Measurements from ENCODE around the gene SLC49A4. TPM values are rescaled to one million over a fixed set of nuclear protein-coding genes. Genes with fewer than 3 reads are reported as not detected.

Gene SLC49A4
- total RNA-seq, 1 experiment from 2014 or later, result 10.2 TPM

DNA sequence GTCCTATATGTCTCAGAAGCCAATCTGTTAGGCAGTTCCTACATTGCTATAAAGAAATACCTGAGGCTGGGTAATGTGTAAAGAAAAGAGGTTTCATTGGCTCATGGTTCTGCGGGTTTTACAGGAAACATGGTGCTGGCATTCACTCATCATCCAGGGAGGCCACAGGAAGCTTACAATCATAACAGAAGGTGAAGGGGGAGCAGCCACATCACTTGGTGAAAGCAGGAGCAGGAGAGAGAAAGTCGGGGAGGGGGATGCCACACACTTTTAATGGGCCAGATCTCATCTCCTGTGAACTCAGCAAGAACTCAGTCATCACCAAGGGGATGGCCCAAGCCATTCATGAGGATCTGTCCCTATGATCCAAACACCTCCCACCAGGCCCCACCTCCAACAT is 9.1 kb downstream of the SLC49A4 start:
- TF ChIP-seq, protein P1, sequence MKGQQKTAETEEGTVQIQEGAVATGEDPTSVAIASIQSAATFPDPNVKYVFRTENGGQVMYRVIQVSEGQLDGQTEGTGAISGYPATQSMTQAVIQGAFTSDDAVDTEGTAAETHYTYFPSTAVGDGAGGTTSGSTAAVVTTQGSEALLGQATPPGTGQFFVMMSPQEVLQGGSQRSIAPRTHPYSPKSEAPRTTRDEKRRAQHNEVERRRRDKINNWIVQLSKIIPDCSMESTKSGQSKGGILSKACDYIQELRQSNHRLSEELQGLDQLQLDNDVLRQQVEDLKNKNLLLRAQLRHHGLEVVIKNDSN (CRISPR knock-in tag; IDR thresholded peaks at IDR 0.05), result no peak
- TF ChIP-seq ESRRA (CRISPR knock-in tag; IDR thresholded peaks at IDR 0.05; ENCODE audit: borderline replicate concordance) (no peak), FOXK1 (CRISPR knock-in tag; IDR thresholded peaks at IDR 0.05) (no peak), HMGA2 (CRISPR knock-in tag; IDR thresholded peaks at IDR 0.05) (no peak), ZNF416 (CRISPR knock-in tag; IDR thresholded peaks at IDR 0.05) (no peak)
- Mint-ChIP-seq H3K9me3 (no peaks in the 10 kb centered on the region), H3K4me3 (no peak overlapping the region), H3K36me3 (no peaks in the 10 kb centered on the region), H3K4me1 (no peaks in the 10 kb centered on the region), H3K27ac (no peak overlapping the region), H3K27me3 (ENCODE audit: low read depth) (no peaks in the 10 kb centered on the region)
- DNase-seq (ENCODE audit: low spot score), result no peak
- ATAC-seq, result no peak
- CTCF ChIA-PET, result no interaction called here
- POLR2A ChIA-PET, result no interaction called here

DNA sequence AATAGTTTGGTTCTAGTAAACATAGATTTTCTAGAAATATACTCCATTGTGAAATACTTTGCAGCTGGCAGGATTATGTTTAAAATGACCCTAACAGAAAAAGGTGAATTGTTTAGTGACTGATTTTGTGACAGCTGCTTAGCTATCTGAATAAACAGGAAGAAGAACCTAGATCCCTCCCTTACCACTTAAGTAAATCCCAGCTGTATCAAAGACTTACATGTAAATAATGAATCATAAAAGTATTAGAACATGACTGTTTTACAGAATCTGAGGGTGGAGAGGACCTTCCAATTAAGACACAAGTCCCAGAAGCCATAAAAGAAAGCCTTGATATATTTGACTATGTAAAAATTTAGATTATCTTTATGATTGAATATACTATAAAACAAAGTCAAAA is 15.9 kb downstream of the SLC49A4 start:
- no peaks in the 10 kb centered on the region for H3K4me1 Mint-ChIP-seq
- CTCF ChIA-PET, result no interaction called here
- no peaks in the 10 kb centered on the region for H3K27me3 Mint-ChIP-seq (ENCODE audit: low read depth)

DNA sequence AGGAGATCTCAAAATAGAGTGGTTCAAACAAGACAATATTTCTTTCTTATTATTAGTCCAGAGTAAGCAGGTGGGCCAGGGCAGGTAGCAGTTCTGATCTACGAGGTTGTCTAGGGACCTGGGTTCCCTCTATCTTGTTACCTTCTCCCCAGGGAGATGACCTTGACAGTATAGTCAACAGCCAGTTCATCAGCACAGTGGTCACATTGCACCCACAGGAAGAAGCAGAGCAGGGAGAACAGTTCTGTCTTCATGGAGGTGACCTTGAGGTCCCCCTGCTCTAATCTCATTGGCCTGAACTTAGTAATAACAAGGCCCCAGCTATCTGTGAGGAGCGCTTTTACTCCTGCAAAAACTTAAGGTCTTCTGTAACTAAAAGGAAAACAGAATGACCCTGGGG is 21.7 kb downstream of the SLC49A4 start:
- no peak for ATAC-seq
- POLR2A ChIA-PET, result no interaction called here
- TF ChIP-seq RELA (CRISPR knock-in tag; IDR thresholded peaks at IDR 0.05; ENCODE audit: borderline replicate concordance) (no peak), ZNF138 (CRISPR knock-in tag; conservative IDR thresholded peaks at IDR 0.05) (no peak), GRHL2 (CRISPR knock-in tag; IDR thresholded peaks at IDR 0.05; ENCODE audit: insufficient replicate concordance, severe bottlenecking) (no peak), JAZF1 (CRISPR knock-in tag; IDR thresholded peaks at IDR 0.05) (no peak)
- TF ChIP-seq, protein P2, sequence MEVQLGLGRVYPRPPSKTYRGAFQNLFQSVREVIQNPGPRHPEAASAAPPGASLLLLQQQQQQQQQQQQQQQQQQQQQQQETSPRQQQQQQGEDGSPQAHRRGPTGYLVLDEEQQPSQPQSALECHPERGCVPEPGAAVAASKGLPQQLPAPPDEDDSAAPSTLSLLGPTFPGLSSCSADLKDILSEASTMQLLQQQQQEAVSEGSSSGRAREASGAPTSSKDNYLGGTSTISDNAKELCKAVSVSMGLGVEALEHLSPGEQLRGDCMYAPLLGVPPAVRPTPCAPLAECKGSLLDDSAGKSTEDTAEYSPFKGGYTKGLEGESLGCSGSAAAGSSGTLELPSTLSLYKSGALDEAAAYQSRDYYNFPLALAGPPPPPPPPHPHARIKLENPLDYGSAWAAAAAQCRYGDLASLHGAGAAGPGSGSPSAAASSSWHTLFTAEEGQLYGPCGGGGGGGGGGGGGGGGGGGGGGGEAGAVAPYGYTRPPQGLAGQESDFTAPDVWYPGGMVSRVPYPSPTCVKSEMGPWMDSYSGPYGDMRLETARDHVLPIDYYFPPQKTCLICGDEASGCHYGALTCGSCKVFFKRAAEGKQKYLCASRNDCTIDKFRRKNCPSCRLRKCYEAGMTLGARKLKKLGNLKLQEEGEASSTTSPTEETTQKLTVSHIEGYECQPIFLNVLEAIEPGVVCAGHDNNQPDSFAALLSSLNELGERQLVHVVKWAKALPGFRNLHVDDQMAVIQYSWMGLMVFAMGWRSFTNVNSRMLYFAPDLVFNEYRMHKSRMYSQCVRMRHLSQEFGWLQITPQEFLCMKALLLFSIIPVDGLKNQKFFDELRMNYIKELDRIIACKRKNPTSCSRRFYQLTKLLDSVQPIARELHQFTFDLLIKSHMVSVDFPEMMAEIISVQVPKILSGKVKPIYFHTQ (CRISPR knock-in tag; IDR thresholded peaks at IDR 0.05), result no peak
- TF ChIP-seq, protein P3, sequence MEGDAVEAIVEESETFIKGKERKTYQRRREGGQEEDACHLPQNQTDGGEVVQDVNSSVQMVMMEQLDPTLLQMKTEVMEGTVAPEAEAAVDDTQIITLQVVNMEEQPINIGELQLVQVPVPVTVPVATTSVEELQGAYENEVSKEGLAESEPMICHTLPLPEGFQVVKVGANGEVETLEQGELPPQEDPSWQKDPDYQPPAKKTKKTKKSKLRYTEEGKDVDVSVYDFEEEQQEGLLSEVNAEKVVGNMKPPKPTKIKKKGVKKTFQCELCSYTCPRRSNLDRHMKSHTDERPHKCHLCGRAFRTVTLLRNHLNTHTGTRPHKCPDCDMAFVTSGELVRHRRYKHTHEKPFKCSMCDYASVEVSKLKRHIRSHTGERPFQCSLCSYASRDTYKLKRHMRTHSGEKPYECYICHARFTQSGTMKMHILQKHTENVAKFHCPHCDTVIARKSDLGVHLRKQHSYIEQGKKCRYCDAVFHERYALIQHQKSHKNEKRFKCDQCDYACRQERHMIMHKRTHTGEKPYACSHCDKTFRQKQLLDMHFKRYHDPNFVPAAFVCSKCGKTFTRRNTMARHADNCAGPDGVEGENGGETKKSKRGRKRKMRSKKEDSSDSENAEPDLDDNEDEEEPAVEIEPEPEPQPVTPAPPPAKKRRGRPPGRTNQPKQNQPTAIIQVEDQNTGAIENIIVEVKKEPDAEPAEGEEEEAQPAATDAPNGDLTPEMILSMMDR (IDR thresholded peaks at IDR 0.05), result no peak

More for the DNA sequence above, 15.9 kb downstream of the SLC49A4 start:
- POLR2A ChIA-PET, result no interaction called here
- Mint-ChIP-seq H3K4me3 (no peak overlapping the region), H3K9me3 (no peaks in the 10 kb centered on the region), H3K27ac (no peak overlapping the region), H3K36me3 (no peaks in the 10 kb centered on the region)
- no peak for DNase-seq (ENCODE audit: low spot score)
- ATAC-seq, result no peak
- TF ChIP-seq, protein P4, sequence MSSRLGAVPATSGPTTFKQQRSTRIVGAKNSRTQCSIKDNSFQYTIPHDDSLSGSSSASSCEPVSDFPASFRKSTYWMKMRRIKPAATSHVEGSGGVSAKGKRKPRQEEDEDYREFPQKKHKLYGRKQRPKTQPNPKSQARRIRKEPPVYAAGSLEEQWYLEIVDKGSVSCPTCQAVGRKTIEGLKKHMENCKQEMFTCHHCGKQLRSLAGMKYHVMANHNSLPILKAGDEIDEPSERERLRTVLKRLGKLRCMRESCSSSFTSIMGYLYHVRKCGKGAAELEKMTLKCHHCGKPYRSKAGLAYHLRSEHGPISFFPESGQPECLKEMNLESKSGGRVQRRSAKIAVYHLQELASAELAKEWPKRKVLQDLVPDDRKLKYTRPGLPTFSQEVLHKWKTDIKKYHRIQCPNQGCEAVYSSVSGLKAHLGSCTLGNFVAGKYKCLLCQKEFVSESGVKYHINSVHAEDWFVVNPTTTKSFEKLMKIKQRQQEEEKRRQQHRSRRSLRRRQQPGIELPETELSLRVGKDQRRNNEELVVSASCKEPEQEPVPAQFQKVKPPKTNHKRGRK (CRISPR knock-in tag; IDR thresholded peaks at IDR 0.05; ENCODE audit: borderline replicate concordance), result no peak
- TF ChIP-seq, protein P5, sequence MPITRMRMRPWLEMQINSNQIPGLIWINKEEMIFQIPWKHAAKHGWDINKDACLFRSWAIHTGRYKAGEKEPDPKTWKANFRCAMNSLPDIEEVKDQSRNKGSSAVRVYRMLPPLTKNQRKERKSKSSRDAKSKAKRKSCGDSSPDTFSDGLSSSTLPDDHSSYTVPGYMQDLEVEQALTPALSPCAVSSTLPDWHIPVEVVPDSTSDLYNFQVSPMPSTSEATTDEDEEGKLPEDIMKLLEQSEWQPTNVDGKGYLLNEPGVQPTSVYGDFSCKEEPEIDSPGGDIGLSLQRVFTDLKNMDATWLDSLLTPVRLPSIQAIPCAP (CRISPR knock-in tag; IDR thresholded peaks at IDR 0.05), result no peak
- TF ChIP-seq NFATC4 (CRISPR knock-in tag; IDR thresholded peaks at IDR 0.05) (no peak), NR1H2 (CRISPR knock-in tag; IDR thresholded peaks at IDR 0.05) (no peak), RELA (CRISPR knock-in tag; IDR thresholded peaks at IDR 0.05; ENCODE audit: borderline replicate concordance) (no peak), HMGA2 (CRISPR knock-in tag; IDR thresholded peaks at IDR 0.05) (no peak), FOXP1 (CRISPR knock-in tag; IDR thresholded peaks at IDR 0.05; ENCODE audit: borderline replicate concordance) (no peak), ELF4 (CRISPR knock-in tag; IDR thresholded peaks at IDR 0.05; ENCODE audit: low read depth) (no peak)
- TF ChIP-seq, protein P6, sequence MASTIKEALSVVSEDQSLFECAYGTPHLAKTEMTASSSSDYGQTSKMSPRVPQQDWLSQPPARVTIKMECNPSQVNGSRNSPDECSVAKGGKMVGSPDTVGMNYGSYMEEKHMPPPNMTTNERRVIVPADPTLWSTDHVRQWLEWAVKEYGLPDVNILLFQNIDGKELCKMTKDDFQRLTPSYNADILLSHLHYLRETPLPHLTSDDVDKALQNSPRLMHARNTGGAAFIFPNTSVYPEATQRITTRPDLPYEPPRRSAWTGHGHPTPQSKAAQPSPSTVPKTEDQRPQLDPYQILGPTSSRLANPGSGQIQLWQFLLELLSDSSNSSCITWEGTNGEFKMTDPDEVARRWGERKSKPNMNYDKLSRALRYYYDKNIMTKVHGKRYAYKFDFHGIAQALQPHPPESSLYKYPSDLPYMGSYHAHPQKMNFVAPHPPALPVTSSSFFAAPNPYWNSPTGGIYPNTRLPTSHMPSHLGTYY (CRISPR knock-in tag; IDR thresholded peaks at IDR 0.05), result no peak
- TF ChIP-seq, protein P7, sequence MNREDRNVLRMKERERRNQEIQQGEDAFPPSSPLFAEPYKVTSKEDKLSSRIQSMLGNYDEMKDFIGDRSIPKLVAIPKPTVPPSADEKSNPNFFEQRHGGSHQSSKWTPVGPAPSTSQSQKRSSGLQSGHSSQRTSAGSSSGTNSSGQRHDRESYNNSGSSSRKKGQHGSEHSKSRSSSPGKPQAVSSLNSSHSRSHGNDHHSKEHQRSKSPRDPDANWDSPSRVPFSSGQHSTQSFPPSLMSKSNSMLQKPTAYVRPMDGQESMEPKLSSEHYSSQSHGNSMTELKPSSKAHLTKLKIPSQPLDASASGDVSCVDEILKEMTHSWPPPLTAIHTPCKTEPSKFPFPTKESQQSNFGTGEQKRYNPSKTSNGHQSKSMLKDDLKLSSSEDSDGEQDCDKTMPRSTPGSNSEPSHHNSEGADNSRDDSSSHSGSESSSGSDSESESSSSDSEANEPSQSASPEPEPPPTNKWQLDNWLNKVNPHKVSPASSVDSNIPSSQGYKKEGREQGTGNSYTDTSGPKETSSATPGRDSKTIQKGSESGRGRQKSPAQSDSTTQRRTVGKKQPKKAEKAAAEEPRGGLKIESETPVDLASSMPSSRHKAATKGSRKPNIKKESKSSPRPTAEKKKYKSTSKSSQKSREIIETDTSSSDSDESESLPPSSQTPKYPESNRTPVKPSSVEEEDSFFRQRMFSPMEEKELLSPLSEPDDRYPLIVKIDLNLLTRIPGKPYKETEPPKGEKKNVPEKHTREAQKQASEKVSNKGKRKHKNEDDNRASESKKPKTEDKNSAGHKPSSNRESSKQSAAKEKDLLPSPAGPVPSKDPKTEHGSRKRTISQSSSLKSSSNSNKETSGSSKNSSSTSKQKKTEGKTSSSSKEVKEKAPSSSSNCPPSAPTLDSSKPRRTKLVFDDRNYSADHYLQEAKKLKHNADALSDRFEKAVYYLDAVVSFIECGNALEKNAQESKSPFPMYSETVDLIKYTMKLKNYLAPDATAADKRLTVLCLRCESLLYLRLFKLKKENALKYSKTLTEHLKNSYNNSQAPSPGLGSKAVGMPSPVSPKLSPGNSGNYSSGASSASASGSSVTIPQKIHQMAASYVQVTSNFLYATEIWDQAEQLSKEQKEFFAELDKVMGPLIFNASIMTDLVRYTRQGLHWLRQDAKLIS (CRISPR knock-in tag; IDR thresholded peaks at IDR 0.05; ENCODE audit: borderline replicate concordance), result no peak

More for the DNA sequence above, 21.7 kb downstream of the SLC49A4 start:
- Mint-ChIP-seq H3K27ac (no peak overlapping the region), H3K9me3 (no peaks in the 10 kb centered on the region), H3K4me3 (no peak overlapping the region), H3K36me3 (peaks cover 3% of the 10 kb centered on the region; the same call in 1 of the 2 replicates), H3K27me3 (ENCODE audit: low read depth) (no peaks in the 10 kb centered on the region), H3K4me1 (no peaks in the 10 kb centered on the region)
- CTCF ChIA-PET, result no interaction called here
- DNase-seq (ENCODE audit: low spot score), result no peak
